ENCODE measurements around the gene PMM2.
"Not testable (repeated sequence)": the region's sequence is repeated elsewhere in the genome, so short reads cannot be mapped to it uniquely, and the experiment has no call there.

PMM2 gene

DNA sequence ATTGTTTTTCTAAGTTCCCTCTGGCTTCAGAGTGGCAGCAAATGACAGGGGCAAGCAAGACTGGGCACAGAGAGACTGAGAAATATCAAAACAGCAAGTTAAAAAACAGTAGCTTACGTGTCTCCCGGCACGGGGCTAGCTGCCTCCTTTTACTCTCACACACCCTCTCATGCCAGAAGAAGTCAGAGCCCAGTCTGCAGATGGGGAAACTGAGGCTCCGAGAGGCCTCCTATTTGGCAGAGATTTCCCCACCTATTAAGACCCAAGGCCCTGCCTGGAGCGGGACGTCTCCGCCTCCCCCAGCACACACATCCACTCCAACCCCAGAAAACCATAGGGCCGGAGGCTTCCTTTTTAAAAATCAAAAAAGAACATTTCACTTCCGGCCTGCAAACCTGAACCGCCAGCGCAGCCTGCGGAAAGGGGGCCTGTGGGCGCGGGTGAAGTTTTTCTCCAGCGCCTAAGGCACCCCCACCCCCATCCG is 70.3 kb downstream of the PMM2 start:
- peak overlapping the region; percentile 78 for H3K4me3 ChIP-seq (ENCODE audit: low read depth, low read length)
- DNase-seq (ENCODE audit: low read depth): no peak
- TF ChIP-seq, protein P1, sequence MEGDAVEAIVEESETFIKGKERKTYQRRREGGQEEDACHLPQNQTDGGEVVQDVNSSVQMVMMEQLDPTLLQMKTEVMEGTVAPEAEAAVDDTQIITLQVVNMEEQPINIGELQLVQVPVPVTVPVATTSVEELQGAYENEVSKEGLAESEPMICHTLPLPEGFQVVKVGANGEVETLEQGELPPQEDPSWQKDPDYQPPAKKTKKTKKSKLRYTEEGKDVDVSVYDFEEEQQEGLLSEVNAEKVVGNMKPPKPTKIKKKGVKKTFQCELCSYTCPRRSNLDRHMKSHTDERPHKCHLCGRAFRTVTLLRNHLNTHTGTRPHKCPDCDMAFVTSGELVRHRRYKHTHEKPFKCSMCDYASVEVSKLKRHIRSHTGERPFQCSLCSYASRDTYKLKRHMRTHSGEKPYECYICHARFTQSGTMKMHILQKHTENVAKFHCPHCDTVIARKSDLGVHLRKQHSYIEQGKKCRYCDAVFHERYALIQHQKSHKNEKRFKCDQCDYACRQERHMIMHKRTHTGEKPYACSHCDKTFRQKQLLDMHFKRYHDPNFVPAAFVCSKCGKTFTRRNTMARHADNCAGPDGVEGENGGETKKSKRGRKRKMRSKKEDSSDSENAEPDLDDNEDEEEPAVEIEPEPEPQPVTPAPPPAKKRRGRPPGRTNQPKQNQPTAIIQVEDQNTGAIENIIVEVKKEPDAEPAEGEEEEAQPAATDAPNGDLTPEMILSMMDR (IDR thresholded peaks at IDR 0.05; ENCODE audit: control insufficient read depth, extremely low read depth, insufficient read depth): no peak

GRCh38 chr16:8868416-8869211 is 71.0 kb downstream of the PMM2 start, which contains the start of gene CARHSP1:
Gene CARHSP1 (minus strand): TSS chr16:8869006. CDS start chr16:8859328, 9,678 bp downstream.
- peak; percentile 72 for DNase-seq (ENCODE audit: low read depth)
- TF ChIP-seq, protein P1 (IDR thresholded peaks at IDR 0.05; ENCODE audit: control insufficient read depth, extremely low read depth, insufficient read depth): no peak
- peak within 1 kb of the TSS; percentile 78 for H3K4me3 ChIP-seq (ENCODE audit: low read depth, low read length)

DNA sequence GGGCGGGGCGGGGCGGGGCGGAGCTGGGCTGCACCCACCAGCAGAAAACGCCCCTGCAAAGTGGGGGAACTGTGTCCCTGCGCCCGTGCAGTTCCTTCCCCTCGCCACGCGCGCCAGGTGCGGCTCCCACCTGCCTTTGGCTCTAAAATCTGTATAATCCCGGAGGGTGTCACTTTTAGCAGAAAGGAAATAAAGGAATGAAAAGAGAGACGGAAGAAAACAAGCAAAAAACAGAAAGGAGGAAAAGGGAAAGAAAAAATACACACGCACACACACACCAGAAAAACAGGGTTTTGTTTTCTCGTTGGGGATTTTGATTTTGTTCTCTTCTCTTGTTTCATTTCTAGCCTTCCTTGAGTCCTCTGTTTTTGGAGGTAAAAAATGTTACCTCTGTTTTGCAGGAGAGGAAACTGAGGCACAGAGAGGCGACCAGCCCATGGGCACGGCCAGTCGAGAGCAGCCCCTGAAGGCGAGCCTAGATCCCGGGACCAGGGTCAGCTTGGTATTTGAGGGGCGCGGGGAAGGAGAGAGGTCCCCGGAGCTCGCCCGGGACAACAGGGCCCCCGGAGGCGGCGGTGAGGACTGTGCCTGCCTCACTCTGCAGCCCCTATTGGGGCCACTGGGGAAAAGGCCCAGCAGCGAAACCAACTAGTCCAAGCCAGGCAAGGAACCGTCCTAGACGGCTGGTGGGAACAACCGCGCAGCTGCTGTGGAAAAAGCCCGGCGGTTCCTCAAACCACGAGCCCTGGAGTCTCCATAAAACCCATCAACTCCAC is 71.8 kb downstream of the PMM2 start:
- H3K4me3 ChIP-seq (ENCODE audit: low read depth, low read length): peak overlapping the region; percentile 50
- DNase-seq (ENCODE audit: low read depth): no peak
- TF ChIP-seq, protein P1 (IDR thresholded peaks at IDR 0.05; ENCODE audit: control insufficient read depth, extremely low read depth, insufficient read depth): no peak

DNA sequence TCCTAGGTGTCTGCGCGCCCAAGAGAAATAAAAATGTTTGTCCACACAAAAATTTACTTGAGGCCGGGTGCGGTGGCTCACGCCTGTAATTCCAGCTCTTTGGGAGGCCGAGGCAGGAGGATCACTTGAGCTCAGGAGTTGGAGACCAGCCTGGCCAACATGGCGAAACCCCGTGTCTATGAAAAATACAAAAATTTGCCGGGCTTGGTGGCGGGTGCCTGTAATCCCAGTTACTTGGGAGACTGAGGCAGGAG is 72.3 kb downstream of the PMM2 start:
- not testable (repeated sequence) for DNase-seq (ENCODE audit: low read depth); H3K4me3 ChIP-seq (ENCODE audit: low read depth, low read length)

GRCh38 chr16:8872071-8872470 is 74.4 kb downstream of the PMM2 start:
- TF ChIP-seq, protein P1 (IDR thresholded peaks at IDR 0.05; ENCODE audit: control insufficient read depth, extremely low read depth, insufficient read depth): no peak
- H3K4me3 ChIP-seq (ENCODE audit: low read depth, low read length): no peak overlapping the region
- no peak for DNase-seq (ENCODE audit: low read depth)

DNA sequence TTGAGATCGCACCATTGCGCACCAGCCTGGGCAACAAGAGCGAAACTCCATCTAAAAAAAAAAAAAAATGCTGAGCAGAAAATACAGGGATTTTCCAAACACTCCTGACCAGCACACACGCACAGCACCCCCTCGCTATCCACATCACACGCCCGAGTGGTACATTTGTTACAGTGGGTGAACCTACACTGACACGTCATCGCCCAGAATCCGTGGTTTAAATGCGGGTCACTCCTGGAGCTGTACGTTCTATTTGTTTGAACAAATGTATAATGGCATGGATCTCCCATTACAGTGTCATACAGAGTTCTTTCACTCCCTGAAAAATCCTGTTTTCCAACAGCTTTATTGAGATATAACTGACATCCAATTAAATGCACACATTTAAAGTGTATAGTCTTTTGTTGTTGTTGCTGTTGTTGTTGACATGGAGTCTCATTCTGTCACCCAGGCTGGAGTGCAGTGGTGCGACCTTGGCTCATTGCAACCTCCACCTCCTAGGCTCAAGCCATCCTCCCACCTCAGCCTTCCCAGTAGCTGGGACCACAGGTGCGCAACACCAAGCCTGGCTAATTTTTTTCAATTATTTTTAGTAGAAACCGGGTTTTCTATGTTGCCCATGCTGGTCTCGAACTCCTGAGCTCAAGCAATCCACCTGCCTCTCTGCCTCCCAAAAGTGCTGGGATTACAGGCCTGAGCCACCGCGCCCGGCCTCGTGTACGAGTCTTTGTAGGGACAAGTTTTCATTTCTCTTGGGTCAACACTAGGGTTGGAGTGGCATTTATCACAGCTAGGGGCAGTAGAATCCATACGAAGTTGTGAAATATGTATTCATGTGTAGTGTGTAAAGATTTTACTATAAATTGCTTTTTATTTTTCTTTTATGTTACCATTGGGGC is 75.6 kb downstream of the PMM2 start:
- TF ChIP-seq, protein P1 (IDR thresholded peaks at IDR 0.05; ENCODE audit: control insufficient read depth, extremely low read depth, insufficient read depth): 0 out of 2 replicates have a peak, but pooled peaks have one; percentile 9
- no peak for DNase-seq (ENCODE audit: low read depth)
- no peak overlapping the region for H3K4me3 ChIP-seq (ENCODE audit: low read depth, low read length)

GRCh38 chr16:8873866-8874195 is 76.2 kb downstream of the PMM2 start:
- not testable (repeated sequence) for DNase-seq (ENCODE audit: low read depth); H3K4me3 ChIP-seq (ENCODE audit: low read depth, low read length)

Data from LNCaP clone FGC (cell line).